HL-60 (cell line): ENCODE results near the gene LRCOL1.

Source experiments
- GABPA ChIP-seq: IDR thresholded peaks from 2 replicates; pipeline ENCODE4 v1.6.1; 2012; ENCODE audit warnings: low read depth
- POLR2AphosphoS5 ChIP-seq: IDR thresholded peaks from 2 replicates; pipeline ENCODE4 v1.6.1; 2012; ENCODE audit warnings: low read depth
- SPI1 ChIP-seq: IDR thresholded peaks from 2 replicates; pipeline ENCODE4 v1.6.1; 2012; ENCODE audit warnings: low read depth, mild to moderate bottlenecking, borderline replicate concordance
- TF ChIP-seq, protein P1 (sequence below): IDR thresholded peaks from one replicate; pipeline ENCODE4 v1.5.1; 2011; ENCODE audit warnings: low read length, control low read depth, inconsistent platforms; ENCODE audit not compliant: insufficient read depth
- TF ChIP-seq, protein P2 (sequence below): IDR thresholded peaks from 2 replicates; pipeline ENCODE4 v1.6.1; 2012; ENCODE audit warnings: low read depth; ENCODE audit not compliant: insufficient replicate concordance

- TF ChIP-seq, protein P1, sequence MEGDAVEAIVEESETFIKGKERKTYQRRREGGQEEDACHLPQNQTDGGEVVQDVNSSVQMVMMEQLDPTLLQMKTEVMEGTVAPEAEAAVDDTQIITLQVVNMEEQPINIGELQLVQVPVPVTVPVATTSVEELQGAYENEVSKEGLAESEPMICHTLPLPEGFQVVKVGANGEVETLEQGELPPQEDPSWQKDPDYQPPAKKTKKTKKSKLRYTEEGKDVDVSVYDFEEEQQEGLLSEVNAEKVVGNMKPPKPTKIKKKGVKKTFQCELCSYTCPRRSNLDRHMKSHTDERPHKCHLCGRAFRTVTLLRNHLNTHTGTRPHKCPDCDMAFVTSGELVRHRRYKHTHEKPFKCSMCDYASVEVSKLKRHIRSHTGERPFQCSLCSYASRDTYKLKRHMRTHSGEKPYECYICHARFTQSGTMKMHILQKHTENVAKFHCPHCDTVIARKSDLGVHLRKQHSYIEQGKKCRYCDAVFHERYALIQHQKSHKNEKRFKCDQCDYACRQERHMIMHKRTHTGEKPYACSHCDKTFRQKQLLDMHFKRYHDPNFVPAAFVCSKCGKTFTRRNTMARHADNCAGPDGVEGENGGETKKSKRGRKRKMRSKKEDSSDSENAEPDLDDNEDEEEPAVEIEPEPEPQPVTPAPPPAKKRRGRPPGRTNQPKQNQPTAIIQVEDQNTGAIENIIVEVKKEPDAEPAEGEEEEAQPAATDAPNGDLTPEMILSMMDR, result no peak
- TF ChIP-seq POLR2AphosphoS5 (no peak), GABPA (no peak), SPI1 (no peak)
- TF ChIP-seq, protein P2, sequence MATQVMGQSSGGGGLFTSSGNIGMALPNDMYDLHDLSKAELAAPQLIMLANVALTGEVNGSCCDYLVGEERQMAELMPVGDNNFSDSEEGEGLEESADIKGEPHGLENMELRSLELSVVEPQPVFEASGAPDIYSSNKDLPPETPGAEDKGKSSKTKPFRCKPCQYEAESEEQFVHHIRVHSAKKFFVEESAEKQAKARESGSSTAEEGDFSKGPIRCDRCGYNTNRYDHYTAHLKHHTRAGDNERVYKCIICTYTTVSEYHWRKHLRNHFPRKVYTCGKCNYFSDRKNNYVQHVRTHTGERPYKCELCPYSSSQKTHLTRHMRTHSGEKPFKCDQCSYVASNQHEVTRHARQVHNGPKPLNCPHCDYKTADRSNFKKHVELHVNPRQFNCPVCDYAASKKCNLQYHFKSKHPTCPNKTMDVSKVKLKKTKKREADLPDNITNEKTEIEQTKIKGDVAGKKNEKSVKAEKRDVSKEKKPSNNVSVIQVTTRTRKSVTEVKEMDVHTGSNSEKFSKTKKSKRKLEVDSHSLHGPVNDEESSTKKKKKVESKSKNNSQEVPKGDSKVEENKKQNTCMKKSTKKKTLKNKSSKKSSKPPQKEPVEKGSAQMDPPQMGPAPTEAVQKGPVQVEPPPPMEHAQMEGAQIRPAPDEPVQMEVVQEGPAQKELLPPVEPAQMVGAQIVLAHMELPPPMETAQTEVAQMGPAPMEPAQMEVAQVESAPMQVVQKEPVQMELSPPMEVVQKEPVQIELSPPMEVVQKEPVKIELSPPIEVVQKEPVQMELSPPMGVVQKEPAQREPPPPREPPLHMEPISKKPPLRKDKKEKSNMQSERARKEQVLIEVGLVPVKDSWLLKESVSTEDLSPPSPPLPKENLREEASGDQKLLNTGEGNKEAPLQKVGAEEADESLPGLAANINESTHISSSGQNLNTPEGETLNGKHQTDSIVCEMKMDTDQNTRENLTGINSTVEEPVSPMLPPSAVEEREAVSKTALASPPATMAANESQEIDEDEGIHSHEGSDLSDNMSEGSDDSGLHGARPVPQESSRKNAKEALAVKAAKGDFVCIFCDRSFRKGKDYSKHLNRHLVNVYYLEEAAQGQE, result no peak
These were observed 46.5 kb downstream of the LRCOL1 start for GRCh38 chr12:132563911-132564310.
